ENCODE results near the gene ABCF2. TPM values are rescaled to one million over a fixed set of nuclear protein-coding genes. Genes with fewer than 3 reads are reported as not detected.

Gene ABCF2
- polyA plus RNA-seq, 1 donor (not counting 4 experiments of a cell fraction or from before 2014, with no cell fraction given), result 33.3 TPM

GRCh38 chr7:151249732-151250072 is 22.7 kb upstream of the ABCF2 start:
- dilution Hi-C loops (cut with MboI; ENCODE audit: extremely low pct_ligation_motif_present, low sequenced_read_pairs), result no loop called here
- Histone ChIP-seq H3K79me2 (ENCODE audit: control insufficient read depth, insufficient read depth, low read length) (no peaks in the 10 kb centered on the region), H3K4me2 (ENCODE audit: control insufficient read depth, extremely low read depth, insufficient read depth, low read depth, low read length) (no peak overlapping the region), H3K9me3 (ENCODE audit: control insufficient read depth, low read depth, low read length) (no peaks in the 10 kb centered on the region), H3K9me1 (ENCODE audit: control insufficient read depth, extremely low read depth, insufficient read depth, low read length) (no peaks in the 10 kb centered on the region), H4K20me1 (ENCODE audit: control insufficient read depth, extremely low read depth, insufficient read depth, low read length) (no peaks in the 10 kb centered on the region), H3K36me3 (ENCODE audit: control insufficient read depth in 2 of 2, extremely low read depth in 1 of 2, insufficient read depth in 2 of 2, low read length in 2 of 2) (no peaks in the 10 kb centered on the region), H2AFZ (ENCODE audit: control insufficient read depth, low read length) (no peak overlapping the region), H3K4me1 (ENCODE audit: control insufficient read depth, extremely low read depth, insufficient read depth, low read length) (peaks cover 14% of the 10 kb centered on the region), H3K4me3 (ENCODE audit: control insufficient read depth in 2 of 3, extremely low read depth in 1 of 3, insufficient read depth in 2 of 3, low read depth in 1 of 3, low read length in 3 of 3) (no peak overlapping the region), H3K9ac (ENCODE audit: control insufficient read depth, extremely low read depth, insufficient read depth, low read length) (no peak overlapping the region), H3K27me3 (ENCODE audit: control insufficient read depth, extremely low read depth, insufficient read depth, low read length) (peaks cover 42% of the 10 kb centered on the region), H3K27ac (ENCODE audit: control insufficient read depth, insufficient read depth, low read length) (no peak overlapping the region)
- no peak for TF ChIP-seq EZH2 (IDR thresholded peaks at IDR 0.05; ENCODE audit: low read length)
- DNase-seq (ENCODE audit: low read depth, low spot score) (no peak), FAIRE-seq (no peak)

- Histone ChIP-seq H3K4me3 (ENCODE audit: control insufficient read depth in 2 of 3, extremely low read depth in 1 of 3, insufficient read depth in 2 of 3, low read depth in 1 of 3, low read length in 3 of 3) (peak overlapping the region in 1 of 3 experiments; percentile 27), H2AFZ (ENCODE audit: control insufficient read depth, low read length) (peak overlapping the region; percentile 83), H3K9me1 (ENCODE audit: control insufficient read depth, extremely low read depth, insufficient read depth, low read length) (no peaks in the 10 kb centered on the region), H3K79me2 (ENCODE audit: control insufficient read depth, insufficient read depth, low read length) (no peaks in the 10 kb centered on the region), H3K4me2 (ENCODE audit: control insufficient read depth, extremely low read depth, insufficient read depth, low read depth, low read length) (peak overlapping the region; percentile 79), H4K20me1 (ENCODE audit: control insufficient read depth, extremely low read depth, insufficient read depth, low read length) (no peaks in the 10 kb centered on the region), H3K9me3 (ENCODE audit: control insufficient read depth, low read depth, low read length) (no peaks in the 10 kb centered on the region), H3K4me1 (ENCODE audit: control insufficient read depth, extremely low read depth, insufficient read depth, low read length) (peaks cover 14% of the 10 kb centered on the region), H3K27ac (ENCODE audit: control insufficient read depth, insufficient read depth, low read length) (no peak overlapping the region), H3K27me3 (ENCODE audit: control insufficient read depth, extremely low read depth, insufficient read depth, low read length) (peaks cover 41% of the 10 kb centered on the region), H3K36me3 (ENCODE audit: control insufficient read depth in 2 of 2, extremely low read depth in 1 of 2, insufficient read depth in 2 of 2, low read length in 2 of 2) (no peaks in the 10 kb centered on the region), H3K9ac (ENCODE audit: control insufficient read depth, extremely low read depth, insufficient read depth, low read length) (peak overlapping the region; percentile 22)
- dilution Hi-C loops (cut with MboI; ENCODE audit: extremely low pct_ligation_motif_present, low sequenced_read_pairs), result no loop called here
- DNase-seq (ENCODE audit: low read depth, low spot score) (no peak), FAIRE-seq (no peak)
- TF ChIP-seq CTCF (optimal IDR thresholded peaks at IDR 0.05 in 1 of 3, IDR thresholded peaks at IDR 0.05 in 1 of 3, conservative IDR thresholded peaks at IDR 0.05 in 1 of 3; ENCODE audit: extremely low read depth in 1 of 3, insufficient read depth in 2 of 3, low read length in 3 of 3), result no peak
- no peak for TF ChIP-seq EZH2 (IDR thresholded peaks at IDR 0.05; ENCODE audit: low read length)
These were observed 22.2 kb upstream of the ABCF2 start for GRCh38 chr7:151249034-151249731.

Data from keratinocyte (primary cell).